ENCODE measurements around the gene SMIM28. TPM values are rescaled to one million over a fixed set of nuclear protein-coding genes. Genes with fewer than 3 reads are reported as not detected.

SMIM28 gene
- total and polyA plus RNA-seq, 12 donors = not detected

GRCh38 chr6:138345565-138346285, 32.0 kb upstream of the SMIM28 start:
- ATAC-seq (no peak), DNase-seq (no peak)
- TF ChIP-seq CTCF (IDR thresholded peaks at IDR 0.05) = no peak
- WGBS, 2 donors = 77 to 80% methylated on average over 2 of the region's 2 CpGs
- Histone ChIP-seq H3K4me1 (peaks cover 0 to 9% (median 0%) of the 10 kb centered on the region in 9 donors), H3K27me3 (no peaks in the 10 kb centered on the region), H3K9me3 (no peaks in the 10 kb centered on the region), H3K4me3 (no peak overlapping the region), H3K36me3 (no peaks in the 10 kb centered on the region), H3K27ac (no peak overlapping the region)
- intact Hi-C loops (cut with DNase I) = no loop called here

GRCh38 chr6:138346302-138347195, 31.2 kb upstream of the SMIM28 start:
- intact Hi-C loops (cut with DNase I) = no loop called here
- Histone ChIP-seq H3K27ac (no peak overlapping the region), H3K4me3 (no peak overlapping the region), H3K27me3 (no peaks in the 10 kb centered on the region), H3K36me3 (no peaks in the 10 kb centered on the region), H3K4me1 (peaks cover 0 to 10% (median 0%) of the 10 kb centered on the region in 9 donors), H3K9me3 (no peaks in the 10 kb centered on the region)
- DNase-seq (no peak), ATAC-seq (no peak)
- WGBS, 2 donors = 66 to 73% methylated on average over 2 of the region's 2 CpGs
- no peak for TF ChIP-seq CTCF (IDR thresholded peaks at IDR 0.05)

GRCh38 chr6:138347864-138348263, 29.8 kb upstream of the SMIM28 start:
- no peaks in the 10 kb centered on the region for H3K9me3 ChIP-seq
- intact Hi-C loops (cut with DNase I) = no loop called here
- TF ChIP-seq CTCF (IDR thresholded peaks at IDR 0.05) = no peak
- 70 to 80% methylated on average over 2 of the region's 2 CpGs for WGBS, 2 donors
- no peak overlapping the region for H3K27ac ChIP-seq
- peaks cover 0 to 10% (median 0%) of the 10 kb centered on the region in 9 donors for H3K4me1 ChIP-seq
- DNase-seq (no peak), ATAC-seq (no peak)
- H3K4me3 ChIP-seq = no peak overlapping the region
- no peaks in the 10 kb centered on the region for H3K27me3 ChIP-seq
- H3K36me3 ChIP-seq = no peaks in the 10 kb centered on the region

GRCh38 chr6:138349891-138350290, 27.8 kb upstream of the SMIM28 start:
- Histone ChIP-seq H3K4me1 (peaks cover 0 to 10% (median 0%) of the 10 kb centered on the region in 9 donors), H3K4me3 (no peak overlapping the region), H3K9me3 (no peaks in the 10 kb centered on the region), H3K27ac (no peak overlapping the region), H3K36me3 (no peaks in the 10 kb centered on the region), H3K27me3 (no peaks in the 10 kb centered on the region)
- DNase-seq = no peak
- TF ChIP-seq CTCF (IDR thresholded peaks at IDR 0.05) = no peak
- intact Hi-C loops (cut with DNase I) = no loop called here
- ATAC-seq = no peak
- WGBS, 2 donors = 68 to 78% methylated on average over 3 of the region's 3 CpGs
